GM21576 (cell line): ENCODE results near the gene JMJD6.

Experiments used
- ATAC-seq: cut with Tn5 transposase; IDR thresholded peaks from one replicate; pipeline ENCODE4 v1.9.1; 2021; ENCODE audit warnings: mild to moderate bottlenecking, moderate library complexity; ENCODE audit not compliant: unreplicated experiment

The JMJD6 gene

GRCh38 chr17:76683011-76683755 is 43.2 kb downstream of the JMJD6 start:
- no peak for ATAC-seq

GRCh38 chr17:76682296-76682695 is 44.1 kb downstream of the JMJD6 start:
- ATAC-seq = no peak

GRCh38 chr17:76681222-76682137 is 44.9 kb downstream of the JMJD6 start:
- no peak for ATAC-seq

GRCh38 chr17:76679239-76679638 is 47.2 kb downstream of the JMJD6 start:
- no peak for ATAC-seq

- no peak for ATAC-seq
These were observed 48.1 kb downstream of the JMJD6 start for GRCh38 chr17:76678330-76678729.

GRCh38 chr17:76677406-76677805 is 49.0 kb downstream of the JMJD6 start:
- no peak for ATAC-seq

- no peak for ATAC-seq
These were observed 49.8 kb downstream of the JMJD6 start for GRCh38 chr17:76676629-76677028.

- ATAC-seq = no peak
These were observed 50.8 kb downstream of the JMJD6 start for GRCh38 chr17:76675648-76676047.

- no peak for ATAC-seq
These were observed 51.8 kb downstream of the JMJD6 start for GRCh38 chr17:76674600-76674999.

- no peak for ATAC-seq
These were observed 52.7 kb downstream of the JMJD6 start for GRCh38 chr17:76673729-76674128.

GRCh38 chr17:76672892-76673291 is 53.5 kb downstream of the JMJD6 start:
- no peak for ATAC-seq

- ATAC-seq = no peak
These were observed 54.0 kb downstream of the JMJD6 start for GRCh38 chr17:76672270-76672851.

- peak; percentile 13 for ATAC-seq
These were observed 54.5 kb downstream of the JMJD6 start for GRCh38 chr17:76671912-76672262.

- peak; percentile 98 for ATAC-seq
These were observed 55.1 kb downstream of the JMJD6 start for GRCh38 chr17:76671123-76671911.

GRCh38 chr17:76670718-76671122 is 55.7 kb downstream of the JMJD6 start:
- ATAC-seq = no peak

GRCh38 chr17:76670020-76670717 is 56.2 kb downstream of the JMJD6 start:
- no peak for ATAC-seq
